Right lobe of liver (tissue), 4 donors: ENCODE measurements around the gene CCDC66.

ENCODE experiments used
- POLR2A ChIP-seq: fragments of 450-650 bp; IDR thresholded peaks from one replicate; pipeline ENCODE4 v1.6.1; 2017; ENCODE audit warnings: antibody characterized with exemption, mild to moderate bottlenecking
- TF ChIP-seq, protein P1 (sequence below), 4 donors: fragments of 200-600 bp in 3 of 4; fragments of 450-650 bp in 1 of 4; IDR thresholded peaks; one replicate each; pipeline versions ENCODE4 v1.5.1 to v1.8.0; 2016 to 2022; ENCODE audit warnings: antibody characterized with exemption in 4 of 4, mild to moderate bottlenecking in 2 of 4
- donor health status: DM: no; HTN: no; CAD: no.
- donor health status: DM: no; HTN: no; CAD: no.
- donor health status: DM: no; HTN: yes; CAD: no.

DNA sequence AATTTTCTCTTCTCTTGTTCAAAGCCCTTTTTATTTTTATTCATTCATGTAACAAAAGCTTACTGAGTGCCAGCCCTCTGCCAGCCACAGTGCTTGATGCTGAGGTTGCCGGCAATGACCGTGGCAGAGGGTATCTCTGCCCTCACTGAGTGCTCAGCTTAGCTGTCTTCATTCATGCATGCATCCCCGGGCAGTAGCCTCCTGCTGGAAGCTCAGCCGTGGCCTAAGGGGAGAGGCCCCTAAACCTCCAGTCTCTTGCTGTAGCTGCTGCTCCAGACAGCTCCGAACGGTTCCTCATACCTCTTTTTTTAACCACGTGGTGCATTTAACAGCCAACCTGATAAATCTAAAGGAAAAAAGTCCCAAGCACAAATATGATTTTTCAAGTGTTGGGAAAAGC, 34.6 kb upstream of the CCDC66 start:
- TF ChIP-seq, protein P1, sequence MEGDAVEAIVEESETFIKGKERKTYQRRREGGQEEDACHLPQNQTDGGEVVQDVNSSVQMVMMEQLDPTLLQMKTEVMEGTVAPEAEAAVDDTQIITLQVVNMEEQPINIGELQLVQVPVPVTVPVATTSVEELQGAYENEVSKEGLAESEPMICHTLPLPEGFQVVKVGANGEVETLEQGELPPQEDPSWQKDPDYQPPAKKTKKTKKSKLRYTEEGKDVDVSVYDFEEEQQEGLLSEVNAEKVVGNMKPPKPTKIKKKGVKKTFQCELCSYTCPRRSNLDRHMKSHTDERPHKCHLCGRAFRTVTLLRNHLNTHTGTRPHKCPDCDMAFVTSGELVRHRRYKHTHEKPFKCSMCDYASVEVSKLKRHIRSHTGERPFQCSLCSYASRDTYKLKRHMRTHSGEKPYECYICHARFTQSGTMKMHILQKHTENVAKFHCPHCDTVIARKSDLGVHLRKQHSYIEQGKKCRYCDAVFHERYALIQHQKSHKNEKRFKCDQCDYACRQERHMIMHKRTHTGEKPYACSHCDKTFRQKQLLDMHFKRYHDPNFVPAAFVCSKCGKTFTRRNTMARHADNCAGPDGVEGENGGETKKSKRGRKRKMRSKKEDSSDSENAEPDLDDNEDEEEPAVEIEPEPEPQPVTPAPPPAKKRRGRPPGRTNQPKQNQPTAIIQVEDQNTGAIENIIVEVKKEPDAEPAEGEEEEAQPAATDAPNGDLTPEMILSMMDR (IDR thresholded peaks at IDR 0.05): no peak
- TF ChIP-seq POLR2A: no peak
